ENCODE data around the gene RFLNA.

RFLNA gene

GRCh38 chr12:124297389-124297788 lies 2.5 kb downstream of the RFLNA start:
- no peaks in the 10 kb centered on the region for H3K79me2 ChIP-seq (ENCODE audit: insufficient read depth, low read length)
- H3K4me2 ChIP-seq (ENCODE audit: low read depth, low read length, poor library complexity, severe bottlenecking), result no peak overlapping the region
- H3K9me2 ChIP-seq (replicated peaks; ENCODE audit: low read depth, low read length), result no peaks in the 10 kb centered on the region
- H3K9ac ChIP-seq (ENCODE audit: low read depth, low read length, poor library complexity, severe bottlenecking), result no peak overlapping the region
- H3F3A ChIP-seq (ENCODE audit: low read depth), result no peaks in the 10 kb centered on the region
- H3K9me3 ChIP-seq (ENCODE audit: insufficient read depth, low read depth, low read length), result no peaks in the 10 kb centered on the region
- no peak overlapping the region for H3K4me3 ChIP-seq (ENCODE audit: low read length, poor library complexity, severe bottlenecking)
- no peaks in the 10 kb centered on the region for H4K20me1 ChIP-seq (ENCODE audit: insufficient read depth, low read length, poor library complexity, severe bottlenecking)
- no peaks in the 10 kb centered on the region for H3K4me1 ChIP-seq (ENCODE audit: insufficient read depth, low read length, poor library complexity, severe bottlenecking)
- no peaks in the 10 kb centered on the region for H3K36me3 ChIP-seq (ENCODE audit: insufficient read depth, low read length)
- peaks cover 12% of the 10 kb centered on the region for H3K27me3 ChIP-seq (ENCODE audit: insufficient read depth, low read length, poor library complexity, severe bottlenecking)
- no peak overlapping the region for H2AFZ ChIP-seq (ENCODE audit: low read length)
- TF ChIP-seq, protein P1, sequence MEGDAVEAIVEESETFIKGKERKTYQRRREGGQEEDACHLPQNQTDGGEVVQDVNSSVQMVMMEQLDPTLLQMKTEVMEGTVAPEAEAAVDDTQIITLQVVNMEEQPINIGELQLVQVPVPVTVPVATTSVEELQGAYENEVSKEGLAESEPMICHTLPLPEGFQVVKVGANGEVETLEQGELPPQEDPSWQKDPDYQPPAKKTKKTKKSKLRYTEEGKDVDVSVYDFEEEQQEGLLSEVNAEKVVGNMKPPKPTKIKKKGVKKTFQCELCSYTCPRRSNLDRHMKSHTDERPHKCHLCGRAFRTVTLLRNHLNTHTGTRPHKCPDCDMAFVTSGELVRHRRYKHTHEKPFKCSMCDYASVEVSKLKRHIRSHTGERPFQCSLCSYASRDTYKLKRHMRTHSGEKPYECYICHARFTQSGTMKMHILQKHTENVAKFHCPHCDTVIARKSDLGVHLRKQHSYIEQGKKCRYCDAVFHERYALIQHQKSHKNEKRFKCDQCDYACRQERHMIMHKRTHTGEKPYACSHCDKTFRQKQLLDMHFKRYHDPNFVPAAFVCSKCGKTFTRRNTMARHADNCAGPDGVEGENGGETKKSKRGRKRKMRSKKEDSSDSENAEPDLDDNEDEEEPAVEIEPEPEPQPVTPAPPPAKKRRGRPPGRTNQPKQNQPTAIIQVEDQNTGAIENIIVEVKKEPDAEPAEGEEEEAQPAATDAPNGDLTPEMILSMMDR (conservative IDR thresholded peaks at IDR 0.05; ENCODE audit: low read length), result no peak
- no peak for TF ChIP-seq EZH2phosphoT487 (IDR thresholded peaks at IDR 0.05; ENCODE audit: borderline replicate concordance)

- Histone ChIP-seq H3F3A (ENCODE audit: low read depth) (no peaks in the 10 kb centered on the region), H3K9ac (ENCODE audit: low read depth, low read length, poor library complexity, severe bottlenecking) (no peak overlapping the region), H3K4me3 (ENCODE audit: low read length, poor library complexity, severe bottlenecking) (no peak overlapping the region), H3K9me3 (ENCODE audit: insufficient read depth, low read depth, low read length) (no peaks in the 10 kb centered on the region), H4K20me1 (ENCODE audit: insufficient read depth, low read length, poor library complexity, severe bottlenecking) (no peaks in the 10 kb centered on the region), H3K9me2 (replicated peaks; ENCODE audit: low read depth, low read length) (no peaks in the 10 kb centered on the region), H3K79me2 (ENCODE audit: insufficient read depth, low read length) (no peaks in the 10 kb centered on the region), H3K4me2 (ENCODE audit: low read depth, low read length, poor library complexity, severe bottlenecking) (no peak overlapping the region), H3K36me3 (ENCODE audit: insufficient read depth, low read length) (no peaks in the 10 kb centered on the region), H3K27me3 (ENCODE audit: insufficient read depth, low read length, poor library complexity, severe bottlenecking) (peaks cover 12% of the 10 kb centered on the region), H3K4me1 (ENCODE audit: insufficient read depth, low read length, poor library complexity, severe bottlenecking) (no peaks in the 10 kb centered on the region), H2AFZ (ENCODE audit: low read length) (no peak overlapping the region)
- TF ChIP-seq, protein P1 (conservative IDR thresholded peaks at IDR 0.05; ENCODE audit: low read length), result no peak
- no peak for TF ChIP-seq EZH2phosphoT487 (IDR thresholded peaks at IDR 0.05; ENCODE audit: borderline replicate concordance)
These were observed 3.0 kb downstream of the RFLNA start for GRCh38 chr12:124297856-124298255.

DNA sequence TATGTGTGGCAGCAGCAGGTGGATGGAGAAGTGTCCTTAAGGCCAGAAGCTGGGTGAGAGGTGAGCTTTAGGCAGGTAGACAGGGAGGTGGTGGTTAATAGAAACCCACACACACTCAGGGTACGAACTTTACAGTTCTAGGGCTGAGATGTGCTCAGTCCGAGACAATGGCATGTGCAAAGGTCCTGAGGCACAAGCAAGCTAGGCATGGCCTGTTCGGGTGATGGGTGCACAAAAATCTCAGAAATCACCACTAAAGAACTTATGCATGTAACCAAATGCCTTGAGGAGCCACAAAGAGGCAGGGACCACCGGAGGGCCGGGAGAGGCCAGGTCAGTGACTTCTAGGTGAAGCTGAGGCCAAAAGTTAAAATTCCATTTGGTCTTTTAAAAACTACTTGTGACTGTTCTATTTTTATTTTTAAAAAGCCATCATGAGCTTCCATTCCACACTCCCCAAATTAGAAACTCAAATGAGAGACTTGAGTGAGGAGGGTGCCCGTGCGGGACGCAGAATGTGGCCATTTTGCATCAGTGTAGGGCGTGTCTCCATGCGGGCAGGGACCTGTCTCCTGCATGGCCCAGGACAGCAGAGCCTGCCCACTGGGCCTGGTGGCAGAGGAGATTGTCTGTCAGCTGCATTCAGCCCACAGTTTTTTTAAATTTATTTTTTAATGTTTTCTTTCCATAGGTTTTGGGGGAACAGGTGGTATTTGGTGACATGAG lies 4.0 kb downstream of the RFLNA start:
- Histone ChIP-seq H2AFZ (ENCODE audit: low read length) (no peak overlapping the region), H3K9ac (ENCODE audit: low read depth, low read length, poor library complexity, severe bottlenecking) (no peak overlapping the region), H3K79me2 (ENCODE audit: insufficient read depth, low read length) (no peaks in the 10 kb centered on the region), H3K4me3 (ENCODE audit: low read length, poor library complexity, severe bottlenecking) (no peak overlapping the region), H3K27me3 (ENCODE audit: insufficient read depth, low read length, poor library complexity, severe bottlenecking) (peaks cover 12% of the 10 kb centered on the region), H3K9me2 (replicated peaks; ENCODE audit: low read depth, low read length) (no peaks in the 10 kb centered on the region), H3K4me1 (ENCODE audit: insufficient read depth, low read length, poor library complexity, severe bottlenecking) (no peaks in the 10 kb centered on the region), H3K4me2 (ENCODE audit: low read depth, low read length, poor library complexity, severe bottlenecking) (no peak overlapping the region), H3F3A (ENCODE audit: low read depth) (no peaks in the 10 kb centered on the region), H3K36me3 (ENCODE audit: insufficient read depth, low read length) (no peaks in the 10 kb centered on the region), H3K9me3 (ENCODE audit: insufficient read depth, low read depth, low read length) (no peaks in the 10 kb centered on the region), H4K20me1 (ENCODE audit: insufficient read depth, low read length, poor library complexity, severe bottlenecking) (no peaks in the 10 kb centered on the region)
- TF ChIP-seq, protein P1 (conservative IDR thresholded peaks at IDR 0.05; ENCODE audit: low read length), result no peak
- TF ChIP-seq EZH2phosphoT487 (IDR thresholded peaks at IDR 0.05; ENCODE audit: borderline replicate concordance), result no peak
